GM21723 (cell line): ENCODE measurements around the gene TSHZ3.

Experiments
- ATAC-seq: cut with Tn5 transposase; IDR thresholded peaks from one replicate; pipeline ENCODE4 v1.9.1; 2021; ENCODE audit warnings: mild to moderate bottlenecking, moderate library complexity; ENCODE audit not compliant: unreplicated experiment

Gene TSHZ3

DNA sequence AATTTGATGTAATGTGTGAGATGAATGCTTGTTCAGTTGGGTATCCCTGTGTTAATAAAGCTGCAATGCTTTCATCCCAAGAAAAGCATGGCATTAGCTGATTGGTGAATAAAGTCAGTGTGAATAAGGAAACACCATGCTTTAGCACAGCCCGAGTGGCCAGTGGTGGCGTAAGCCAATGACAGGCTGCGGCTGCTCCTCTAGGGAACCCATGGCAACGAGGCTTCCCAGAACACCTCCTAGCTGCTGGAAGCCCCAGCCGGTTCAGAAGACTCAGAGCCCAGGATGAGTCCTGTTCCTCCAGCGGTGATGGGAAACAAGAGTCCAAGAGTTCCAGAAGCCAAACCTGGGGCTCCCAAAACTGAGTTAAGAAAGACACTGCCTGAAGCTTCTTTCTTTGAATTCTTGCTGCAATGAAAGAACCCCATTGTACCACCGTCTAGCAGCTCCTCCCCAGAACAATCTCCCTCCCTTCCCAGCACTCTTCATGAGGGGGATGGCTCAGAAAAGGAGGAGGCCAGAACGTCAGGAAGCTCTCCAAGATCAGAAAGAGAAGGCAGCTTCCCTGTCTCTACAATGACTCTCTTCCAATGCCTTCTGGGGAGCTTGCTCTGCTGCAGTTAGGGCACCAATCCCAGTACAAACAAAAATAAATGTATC is 58.2 kb downstream of the TSHZ3 start:
- ATAC-seq = no peak

DNA sequence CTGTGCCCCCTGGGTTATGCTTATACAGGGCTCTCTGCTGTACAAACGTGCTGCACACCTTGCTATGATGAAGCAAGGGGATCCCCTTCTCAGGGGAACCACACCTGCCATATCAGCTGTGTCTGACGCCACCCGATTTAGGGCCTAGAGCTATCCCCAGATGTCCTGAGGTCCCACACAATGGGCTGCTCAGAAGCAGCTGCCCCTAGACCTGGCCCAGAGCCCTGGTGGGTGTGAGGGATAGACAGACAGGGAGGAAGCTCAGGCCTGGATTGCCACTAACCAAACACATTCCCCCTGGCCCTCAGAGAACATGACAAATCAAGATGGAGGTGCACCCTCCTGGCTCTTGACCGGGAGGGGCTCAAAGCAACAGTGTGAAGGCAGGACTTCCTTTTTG is 59.3 kb downstream of the TSHZ3 start:
- no peak for ATAC-seq

DNA sequence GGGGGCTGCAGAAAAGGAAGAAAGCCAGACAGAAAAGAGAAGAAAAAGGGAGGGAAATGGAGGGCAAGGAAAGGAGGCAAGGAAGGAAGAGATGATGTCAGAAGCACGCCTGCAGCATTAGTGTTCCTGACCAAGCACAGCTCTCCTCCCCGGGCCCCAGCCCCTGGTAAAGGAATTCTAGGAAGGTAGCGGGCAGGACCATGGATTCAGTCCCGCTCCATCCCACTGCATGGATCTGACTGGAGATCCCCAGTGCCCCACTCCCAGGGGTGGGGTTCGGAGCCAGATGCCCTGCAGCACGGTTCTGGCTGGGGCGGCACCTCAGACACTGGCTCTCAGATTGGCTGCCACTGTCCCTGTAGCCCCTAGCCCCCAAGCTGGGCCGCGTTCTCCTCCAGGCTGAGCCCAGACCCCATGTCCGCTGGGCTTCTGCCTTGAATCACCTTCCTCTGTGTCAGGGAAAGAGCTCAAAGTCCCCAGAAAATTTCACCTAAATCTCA is 59.8 kb downstream of the TSHZ3 start:
- no peak for ATAC-seq

- ATAC-seq = no peak
Measured at GRCh38 chr19:31286491-31286890, 62.7 kb downstream of the TSHZ3 start.

GRCh38 chr19:31285744-31286143 is 63.5 kb downstream of the TSHZ3 start:
- ATAC-seq = no peak

GRCh38 chr19:31284621-31285020 is 64.6 kb downstream of the TSHZ3 start:
- ATAC-seq = no peak

- ATAC-seq = no peak
Measured at GRCh38 chr19:31283701-31284100, 65.5 kb downstream of the TSHZ3 start.

- ATAC-seq = no peak
Measured at GRCh38 chr19:31282346-31282745, 66.9 kb downstream of the TSHZ3 start.

DNA sequence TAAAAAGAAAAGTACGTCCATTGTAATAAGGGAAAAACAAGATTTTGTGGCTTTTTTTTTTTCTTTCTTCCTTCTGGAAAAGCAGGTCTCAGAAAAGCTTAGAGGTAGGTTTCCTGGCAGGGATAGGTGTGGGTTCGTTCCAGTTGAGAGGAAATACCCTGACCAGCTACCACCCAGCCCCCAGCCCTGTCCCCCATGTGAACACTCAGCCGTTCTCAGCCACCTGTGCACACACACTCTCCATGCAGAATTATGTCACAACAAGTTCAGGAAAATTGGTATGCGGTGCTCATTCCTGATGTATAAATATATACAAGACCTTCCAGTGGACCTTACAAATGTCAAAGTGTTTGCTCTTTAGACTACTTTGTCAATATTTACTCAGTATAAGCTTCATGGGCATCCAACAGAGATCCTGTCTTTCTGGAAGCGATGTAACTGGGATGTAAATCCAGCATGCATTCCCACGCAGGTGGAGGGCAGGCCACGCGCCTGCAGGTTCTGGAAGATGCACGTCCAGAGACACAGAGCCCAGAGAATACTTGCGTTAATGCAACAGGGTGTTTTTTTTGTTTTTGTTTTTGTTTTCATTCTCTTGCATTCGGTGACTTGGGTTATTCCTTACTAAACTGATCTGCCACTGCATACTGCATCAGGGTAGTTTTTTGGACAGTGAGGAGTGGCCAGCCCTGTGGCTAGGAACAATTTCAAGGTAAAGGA is 68.8 kb downstream of the TSHZ3 start:
- ATAC-seq = no peak

DNA sequence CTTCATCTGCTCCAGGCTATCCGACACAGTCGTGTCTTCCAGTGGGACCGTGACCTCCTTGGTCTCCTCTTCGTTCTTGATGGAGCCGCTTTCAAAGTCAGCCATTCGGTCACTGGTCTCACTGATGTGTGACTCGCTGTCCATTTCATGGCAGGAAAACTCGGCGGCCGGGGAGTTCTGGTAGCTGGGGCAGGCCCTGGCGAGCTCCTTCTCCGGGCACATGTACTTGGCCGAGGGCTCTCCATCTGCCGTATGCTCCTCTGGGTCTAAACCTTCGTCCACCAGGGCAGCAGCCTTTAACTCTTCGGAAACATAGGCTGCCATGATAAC is 69.8 kb downstream of the TSHZ3 start:
- no peak for ATAC-seq

- no peak for ATAC-seq
Measured at GRCh38 chr19:31278555-31279435, 70.4 kb downstream of the TSHZ3 start.

DNA sequence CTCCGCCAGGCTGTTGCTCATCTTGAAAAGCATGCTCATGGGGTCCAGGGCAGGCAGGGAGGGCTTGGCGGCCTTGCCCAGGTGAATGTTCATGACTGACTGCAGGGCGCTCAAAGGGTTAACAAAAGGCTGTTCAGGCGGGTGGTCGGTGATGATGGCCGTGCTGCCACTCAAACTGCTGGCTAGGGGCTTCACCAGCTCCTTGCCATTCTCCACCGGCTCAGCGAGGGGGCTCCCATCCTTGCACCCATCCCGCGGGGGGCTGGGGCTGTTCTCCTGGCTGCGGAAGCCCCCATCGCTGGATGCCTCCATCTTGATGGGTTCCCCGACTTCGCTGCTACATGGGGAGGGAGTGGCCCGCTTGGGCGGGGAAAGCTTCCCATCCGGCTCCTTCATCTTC is 71.7 kb downstream of the TSHZ3 start:
- ATAC-seq = no peak

- ATAC-seq = no peak
Measured at GRCh38 chr19:31276831-31277230, 72.4 kb downstream of the TSHZ3 start.

DNA sequence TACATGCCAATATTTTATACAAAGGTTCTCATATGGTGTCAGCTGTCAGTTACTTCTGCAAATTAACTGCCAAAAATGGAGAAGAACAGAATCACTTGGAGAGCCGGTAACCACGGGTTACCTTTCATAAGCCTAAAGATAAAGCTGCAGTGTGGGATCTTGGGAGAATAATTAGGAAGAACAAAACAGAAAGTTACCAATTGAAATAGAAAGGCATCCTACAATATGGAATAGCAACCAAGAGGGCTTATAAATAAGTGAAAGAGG is 74.2 kb downstream of the TSHZ3 start:
- ATAC-seq = no peak

DNA sequence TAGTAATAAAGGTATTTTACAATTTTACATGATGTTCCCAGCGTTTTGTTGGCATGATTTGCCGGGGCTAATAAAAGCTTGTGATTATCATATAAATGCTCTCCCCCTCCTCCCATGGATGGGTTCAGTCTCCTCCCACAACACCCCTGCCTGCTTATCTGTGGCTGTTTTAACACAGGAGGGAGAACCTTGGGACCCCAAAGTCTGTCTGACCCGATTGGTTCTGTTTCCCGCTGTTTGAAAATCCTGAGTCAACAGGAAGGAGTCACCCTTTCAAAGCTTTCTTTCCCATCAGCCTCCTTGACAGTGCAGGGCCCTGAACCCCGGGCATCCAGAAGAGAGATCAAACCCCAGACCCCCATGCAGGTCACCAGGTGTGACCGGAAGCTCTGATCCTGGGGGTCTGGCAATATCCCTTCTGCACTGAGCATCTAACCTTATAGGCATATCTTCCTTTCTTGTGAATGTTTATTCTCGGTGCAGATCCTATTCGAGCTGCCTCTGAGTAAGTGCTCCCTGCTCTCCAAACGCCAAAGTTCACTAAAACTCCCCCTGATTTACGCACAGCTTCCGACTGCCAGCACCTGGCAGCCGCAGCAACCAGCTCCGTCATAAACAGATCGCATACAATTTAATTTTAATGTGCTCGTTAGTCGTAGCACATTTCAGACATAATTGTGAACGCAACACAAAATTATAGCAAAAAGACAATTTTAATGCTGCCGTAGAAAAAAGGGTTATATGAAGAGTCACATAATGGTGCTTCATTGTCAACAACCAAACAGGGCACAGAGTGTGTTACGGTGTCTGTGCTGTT is 74.8 kb downstream of the TSHZ3 start:
- ATAC-seq = no peak

- no peak for ATAC-seq
Measured at GRCh38 chr19:31272583-31273106, 76.6 kb downstream of the TSHZ3 start.

- no peak for ATAC-seq
Measured at GRCh38 chr19:31271306-31271911, 77.8 kb downstream of the TSHZ3 start.

DNA sequence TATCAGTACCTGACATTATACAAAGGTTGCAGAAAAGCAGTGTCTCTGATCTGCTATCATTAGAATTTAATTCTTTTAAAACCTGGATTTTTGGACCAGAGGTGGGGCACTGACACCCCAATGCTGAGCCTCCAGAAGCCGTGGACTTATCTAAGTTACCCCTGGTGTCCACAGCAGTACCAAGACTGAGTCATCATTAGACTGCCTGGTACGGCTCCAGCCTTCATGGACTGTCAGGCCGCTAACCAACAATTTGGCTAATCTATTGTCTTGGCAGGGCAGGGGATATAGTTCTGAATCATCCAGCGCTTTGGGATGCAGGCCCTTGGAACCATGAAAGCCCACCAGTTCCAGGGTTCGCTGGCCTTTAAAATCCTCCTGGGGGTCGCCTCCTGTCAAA is 78.3 kb downstream of the TSHZ3 start:
- ATAC-seq = no peak

GRCh38 chr19:31269425-31270127 is 79.7 kb downstream of the TSHZ3 start:
- no peak for ATAC-seq
